Measurements from ENCODE around the gene CNOT1. TPM values are rescaled to one million over a fixed set of nuclear protein-coding genes. Genes with fewer than 3 reads are reported as not detected.

Gene CNOT1
- total RNA-seq: 142 and 175 TPM in 2 replicates

DNA sequence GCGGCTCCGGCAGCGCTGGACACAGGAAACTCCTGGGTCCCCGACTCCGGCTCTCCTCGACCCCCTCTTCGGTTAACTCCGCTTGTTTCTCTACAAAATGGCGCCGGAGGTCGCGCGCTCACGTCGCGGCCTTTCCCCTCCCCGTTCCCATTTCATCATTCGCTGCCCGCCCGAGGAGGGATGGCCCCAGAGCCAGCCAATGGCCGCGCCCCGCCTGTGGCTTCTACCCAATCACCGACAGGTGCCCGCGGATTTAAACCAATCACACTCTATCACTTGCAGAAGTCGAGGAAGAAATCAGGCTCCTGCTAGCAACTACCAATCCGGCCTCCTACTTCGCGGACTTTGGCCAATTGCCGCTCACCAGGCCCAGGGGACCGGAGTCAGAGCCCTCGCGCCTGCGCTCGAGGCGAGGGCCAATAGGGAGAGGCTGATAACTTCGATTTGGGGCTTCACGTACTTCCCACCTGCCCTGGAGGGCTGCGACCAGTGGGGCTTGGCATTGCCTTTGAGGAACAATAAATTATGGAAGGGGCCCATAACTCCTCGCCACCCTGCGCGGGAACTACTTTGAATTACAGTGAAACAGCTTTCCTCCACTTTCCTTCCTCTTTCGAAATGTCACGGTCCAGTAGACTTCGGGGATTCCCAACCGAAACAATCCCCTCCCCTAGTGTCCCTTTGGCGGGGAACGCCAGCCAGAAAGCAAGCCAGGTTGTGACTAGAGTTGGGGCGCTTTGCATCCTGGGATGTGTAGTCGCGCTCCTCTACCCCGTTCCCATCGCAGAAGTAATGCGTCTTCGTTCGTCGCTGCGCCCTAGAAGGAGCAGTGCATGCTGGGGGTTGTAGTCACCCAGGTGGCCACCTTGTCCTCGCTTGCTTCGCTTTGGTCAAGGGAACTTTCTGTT is at the start of gene CNOT1:
CNOT1 (minus strand) TSS at position 94 of the 908 bp plus-strand sequence. CDS start 30,489 bp downstream, outside the sequence.

DNA sequence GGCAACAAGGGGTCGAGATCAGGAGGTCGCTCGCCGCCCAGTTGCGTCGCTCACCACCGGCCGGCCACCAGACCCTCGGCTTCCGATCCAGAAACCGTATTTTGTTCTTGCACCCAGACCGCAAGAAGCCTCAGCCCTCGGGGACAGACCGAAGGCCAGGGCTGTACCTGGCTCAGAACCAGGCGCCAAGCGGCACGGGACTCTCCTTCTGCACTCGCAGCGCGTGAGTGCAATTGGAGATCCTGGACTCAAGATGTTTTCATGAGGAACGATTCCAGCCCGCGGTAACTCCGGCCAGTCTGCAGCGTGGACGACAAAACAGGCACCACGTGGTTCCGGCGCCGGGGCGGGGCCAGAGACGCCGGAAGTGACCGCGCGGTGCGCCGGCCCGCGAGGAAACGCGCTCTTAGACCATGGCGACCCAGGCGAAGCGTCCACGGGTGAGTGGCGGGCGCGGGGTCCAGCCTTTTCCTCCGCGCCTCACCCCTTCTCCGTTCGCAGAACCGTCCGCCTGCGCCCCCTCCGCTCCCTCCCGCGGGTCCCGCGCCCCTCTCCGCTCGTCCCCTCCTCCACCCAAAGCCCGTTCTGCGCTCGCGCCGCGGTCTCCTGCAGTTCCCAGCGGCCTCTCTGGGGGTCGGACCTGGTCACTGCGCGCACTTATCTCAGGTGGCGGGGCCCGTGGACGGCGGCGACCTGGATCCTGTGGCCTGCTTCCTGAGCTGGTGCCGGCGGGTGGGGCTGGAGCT is 114.3 kb downstream of the CNOT1 start, which contains the start of gene SETD6:
SETD6 (plus strand) TSS at position 393 of the 746 bp plus-strand sequence; CDS start at position 414, 21 bp downstream.

DNA sequence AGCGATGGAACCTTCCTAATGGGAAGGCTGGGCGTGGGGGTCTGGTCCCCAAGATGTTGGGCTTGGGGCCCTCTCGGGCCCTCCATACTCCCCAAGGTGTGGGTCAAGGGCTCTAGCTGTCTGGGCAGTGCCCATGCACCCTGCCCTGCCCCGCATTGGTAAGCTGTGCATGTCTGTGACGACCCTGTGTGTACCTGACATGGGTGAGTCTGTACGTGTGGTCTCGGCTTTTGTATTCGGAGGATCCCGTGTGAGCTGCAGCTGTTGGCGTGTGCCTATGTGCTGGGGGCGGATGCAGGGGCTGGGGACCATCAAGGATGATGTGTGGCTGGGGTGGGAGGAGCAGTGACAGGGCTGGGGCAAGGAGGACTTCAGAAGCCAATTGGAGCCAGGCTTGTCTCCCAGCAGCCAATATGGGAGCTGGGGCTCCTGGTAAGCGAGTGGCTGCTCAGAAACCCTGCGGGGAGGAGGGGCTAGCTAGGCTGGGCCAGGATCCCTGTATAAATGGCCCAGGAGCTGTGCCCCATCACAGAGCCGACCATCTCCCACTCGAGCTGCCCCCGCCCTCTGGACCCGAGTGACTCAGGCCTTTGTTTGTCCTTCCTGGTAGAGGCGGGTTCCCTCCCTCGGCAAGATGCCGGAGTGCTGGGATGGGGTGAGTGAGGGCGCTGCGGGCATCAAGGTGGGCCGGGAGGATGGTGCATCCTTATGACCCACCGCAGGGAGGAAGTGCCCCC is 129.8 kb downstream of the CNOT1 start, which contains the start of gene NDRG4:
NDRG4 (plus strand) TSS at position 529 of the 737 bp plus-strand sequence; CDS start at position 635, 106 bp downstream.

Other genes starting within 250 kb of the CNOT1 start
- gene GINS3, start 237.4 kb downstream of the CNOT1 start, total RNA-seq: 1.5 and 4.8 TPM in 2 replicates
- 18.2 and 35.3 TPM in 2 replicates for gene NDRG4, start 129.7 kb downstream of the CNOT1 start, total RNA-seq
- 8.4 and 9.0 TPM in 2 replicates for gene SETD6, start 114.3 kb downstream of the CNOT1 start, total RNA-seq
- gene SLC38A7, start 54.9 kb upstream of the CNOT1 start, total RNA-seq: 26.6 and 35.4 TPM in 2 replicates
- gene GOT2, start 104.5 kb upstream of the CNOT1 start, total RNA-seq: 27.3 and 53.7 TPM in 2 replicates

All from smooth muscle cell of trachea (primary cell).